Testis (tissue), 2 donors: Measurements from ENCODE around the gene KIR3DL1.

ENCODE experiments used
- CTCF ChIP-seq, 3 experiments: fragments of 450-650 bp in 2 of 3; fragments of 200-600 bp in 1 of 3; sonication (generic) in 1 of 3; IDR thresholded peaks; one replicate each; pipeline ENCODE4 v1.5.1; 2016 to 2019; ENCODE audit warnings: antibody characterized with exemption in 3 of 3, mild to moderate bottlenecking in 2 of 3, moderate library complexity in 1 of 3
- POLR2A ChIP-seq: fragments of 450-650 bp; IDR thresholded peaks from one replicate; pipeline ENCODE4 v1.6.1; 2017; ENCODE audit warnings: antibody characterized with exemption, mild to moderate bottlenecking, moderate library complexity

GRCh38 chr19:54791476-54791875 lies 24.8 kb upstream of the KIR3DL1 start:
- no peak for TF ChIP-seq CTCF (IDR thresholded peaks at IDR 0.05)
- TF ChIP-seq POLR2A = no peak
